BLaER1 treated with 17β-estradiol and CSF1 and Interleukin-3, amounts not matched to agents 10 nM and 100 nM (cell line): Measurements from ENCODE around the gene SRGAP2B.
A peak's percentile ranks its signal among the peaks of the same experiment; 100 is the strongest.
"Not testable (repeated sequence)": the region's sequence is repeated elsewhere in the genome, so short reads cannot be mapped to it uniquely, and the experiment has no call there.

Source experiments
- H3K27ac ChIP-seq, 11 experiments: shearing (Covaris generic); formaldehyde crosslinking; 2 replicates each; pipeline ENCODE4 v1.8.1; 2022
- H3K27me3 ChIP-seq, 11 experiments: shearing (Covaris generic); formaldehyde crosslinking; 2 replicates each; pipeline ENCODE4 v1.8.1; 2022
- H3K36me3 ChIP-seq, 11 experiments: shearing (Covaris generic); formaldehyde crosslinking; 2 replicates each; pipeline ENCODE4 v1.8.1; 2022
- H3K4me1 ChIP-seq, 10 experiments: shearing (Covaris generic); formaldehyde crosslinking; 2 replicates each; pipeline ENCODE4 v1.8.1; 2022
- H3K4me2 ChIP-seq, 11 experiments: shearing (Covaris generic); formaldehyde crosslinking; 2 replicates each; pipeline ENCODE4 v1.8.1; 2022
- H3K4me3 ChIP-seq, 10 experiments: shearing (Covaris generic); formaldehyde crosslinking; 2 replicates each; pipeline ENCODE4 v1.8.1; 2022
- H3K9ac ChIP-seq, 11 experiments: shearing (Covaris generic); formaldehyde crosslinking; 2 replicates each; pipeline ENCODE4 v1.8.1; 2022
- H3K9me3 ChIP-seq, 11 experiments: shearing (Covaris generic); formaldehyde crosslinking; replicated peaks in 1 of 11; 2 replicates each; pipeline ENCODE4 v1.8.1; 2022
- H4K20me1 ChIP-seq, 11 experiments: shearing (Covaris generic); formaldehyde crosslinking; 2 replicates each; pipeline ENCODE4 v1.8.1; 2022

The SRGAP2B gene

GRCh38 chr1:145114560-145115057 is 19.5 kb upstream of the SRGAP2B start:
- not testable (repeated sequence) for H3K27ac ChIP-seq, H3K27me3 ChIP-seq, H3K36me3 ChIP-seq, H3K9ac ChIP-seq, H3K9me3 ChIP-seq, H3K4me1 ChIP-seq, H3K4me3 ChIP-seq, H4K20me1 ChIP-seq, H3K4me2 ChIP-seq

GRCh38 chr1:145112703-145113102 is 17.6 kb upstream of the SRGAP2B start:
- not testable (repeated sequence) for H3K4me1 ChIP-seq, H3K9ac ChIP-seq, H4K20me1 ChIP-seq, H3K9me3 ChIP-seq, H3K4me3 ChIP-seq, H3K27me3 ChIP-seq, H3K27ac ChIP-seq, H3K4me2 ChIP-seq, H3K36me3 ChIP-seq

- H4K20me1 ChIP-seq, H3K36me3 ChIP-seq, H3K4me1 ChIP-seq, H3K27ac ChIP-seq, H3K4me2 ChIP-seq, H3K9me3 ChIP-seq, H3K9ac ChIP-seq, H3K27me3 ChIP-seq, H3K4me3 ChIP-seq: not testable (repeated sequence)
These were observed 16.5 kb upstream of the SRGAP2B start for GRCh38 chr1:145111674-145112073.

- not testable (repeated sequence) for H3K4me3 ChIP-seq, H3K9ac ChIP-seq, H3K4me2 ChIP-seq, H3K9me3 ChIP-seq, H4K20me1 ChIP-seq, H3K27ac ChIP-seq, H3K36me3 ChIP-seq, H3K4me1 ChIP-seq, H3K27me3 ChIP-seq
These were observed 8.2 kb upstream of the SRGAP2B start for GRCh38 chr1:145103294-145103693.

- not testable (repeated sequence) for H3K4me1 ChIP-seq, H3K9ac ChIP-seq, H3K4me2 ChIP-seq, H3K4me3 ChIP-seq, H3K9me3 ChIP-seq, H3K27me3 ChIP-seq, H3K27ac ChIP-seq, H4K20me1 ChIP-seq, H3K36me3 ChIP-seq
These were observed 6.6 kb upstream of the SRGAP2B start for GRCh38 chr1:145101725-145102124.

GRCh38 chr1:145094655-145095211 is 395 bp downstream of the SRGAP2B start:
- not testable (repeated sequence) for H3K4me2 ChIP-seq
- H3K4me3 ChIP-seq: peak overlapping the region; percentile 41 to 66 (median 56); a peak in 19 of 20 replicates
- peak overlapping the region in 9 of 11 experiments; percentile 54 to 70 (median 65); a peak in 15 of 22 replicates for H3K9ac ChIP-seq

GRCh38 chr1:145093517-145094149 is 1.5 kb downstream of the SRGAP2B start:
- not testable (repeated sequence) for H3K4me1 ChIP-seq, H3K27me3 ChIP-seq, H3K9me3 ChIP-seq, H4K20me1 ChIP-seq, H3K36me3 ChIP-seq
- H3K4me3 ChIP-seq: peak overlapping the region; percentile 51 to 72 (median 62)
- peak overlapping the region; percentile 37 to 73 (median 60); a peak in 20 of 22 replicates for H3K27ac ChIP-seq
- H3K4me2 ChIP-seq: peak overlapping the region in 8 of 11 experiments; percentile 37 to 63 (median 54); a peak in 16 of 22 replicates
- peak overlapping the region; percentile 63 to 80 (median 75); a peak in 21 of 22 replicates for H3K9ac ChIP-seq

More at GRCh38 chr1:145094655-145095211, 395 bp downstream of the SRGAP2B start:
- not testable (repeated sequence) for H3K36me3 ChIP-seq, H3K27me3 ChIP-seq, H4K20me1 ChIP-seq, H3K4me1 ChIP-seq, H3K9me3 ChIP-seq
- peak overlapping the region in 5 of 11 experiments; percentile 41 to 66 (median 53); a peak in 8 of 22 replicates for H3K27ac ChIP-seq

- H3K4me2 ChIP-seq, H3K27me3 ChIP-seq, H3K4me1 ChIP-seq, H3K9me3 ChIP-seq, H3K36me3 ChIP-seq, H3K4me3 ChIP-seq, H4K20me1 ChIP-seq, H3K27ac ChIP-seq, H3K9ac ChIP-seq: not testable (repeated sequence)
These were observed 12.5 kb downstream of the SRGAP2B start for GRCh38 chr1:145082483-145083255.

GRCh38 chr1:145080193-145080592 is 14.9 kb downstream of the SRGAP2B start:
- H4K20me1 ChIP-seq: peaks cover 0 to 17% (median 0%) of the 10 kb centered on the region in 11 experiments; a peak in 2 of 22 replicates
- not testable (repeated sequence) for H3K9me3 ChIP-seq, H3K36me3 ChIP-seq, H3K27ac ChIP-seq, H3K4me1 ChIP-seq, H3K4me3 ChIP-seq, H3K4me2 ChIP-seq, H3K9ac ChIP-seq, H3K27me3 ChIP-seq

GRCh38 chr1:145079737-145080136 is 15.4 kb downstream of the SRGAP2B start:
- H3K4me3 ChIP-seq, H3K9ac ChIP-seq, H3K4me1 ChIP-seq, H3K4me2 ChIP-seq, H3K27me3 ChIP-seq, H3K36me3 ChIP-seq, H3K27ac ChIP-seq, H3K9me3 ChIP-seq: not testable (repeated sequence)
- H4K20me1 ChIP-seq: peaks cover 0 to 17% (median 0%) of the 10 kb centered on the region in 11 experiments; a peak in 2 of 22 replicates

GRCh38 chr1:145078787-145079370 is 16.2 kb downstream of the SRGAP2B start:
- not testable (repeated sequence) for H3K4me2 ChIP-seq, H3K36me3 ChIP-seq, H3K4me1 ChIP-seq, H3K9ac ChIP-seq, H3K27me3 ChIP-seq, H3K9me3 ChIP-seq, H3K27ac ChIP-seq, H3K4me3 ChIP-seq
- H4K20me1 ChIP-seq: peaks cover 0 to 17% (median 0%) of the 10 kb centered on the region in 11 experiments; a peak in 2 of 22 replicates

GRCh38 chr1:145077872-145078786 is 17.0 kb downstream of the SRGAP2B start:
- not testable (repeated sequence) for H3K4me3 ChIP-seq, H3K4me2 ChIP-seq, H3K27ac ChIP-seq, H3K9ac ChIP-seq, H3K27me3 ChIP-seq, H3K36me3 ChIP-seq, H3K9me3 ChIP-seq, H3K4me1 ChIP-seq
- peaks cover 0 to 17% (median 0%) of the 10 kb centered on the region in 11 experiments; a peak in 2 of 22 replicates for H4K20me1 ChIP-seq

GRCh38 chr1:145076877-145077276 is 18.3 kb downstream of the SRGAP2B start:
- not testable (repeated sequence) for H3K27ac ChIP-seq, H3K4me3 ChIP-seq, H3K9ac ChIP-seq, H3K27me3 ChIP-seq, H3K36me3 ChIP-seq, H3K4me2 ChIP-seq, H3K4me1 ChIP-seq, H3K9me3 ChIP-seq
- peaks cover 0 to 17% (median 0%) of the 10 kb centered on the region in 11 experiments; a peak in 2 of 22 replicates for H4K20me1 ChIP-seq
